ENCODE measurements around the gene PSMD1.

DNA sequence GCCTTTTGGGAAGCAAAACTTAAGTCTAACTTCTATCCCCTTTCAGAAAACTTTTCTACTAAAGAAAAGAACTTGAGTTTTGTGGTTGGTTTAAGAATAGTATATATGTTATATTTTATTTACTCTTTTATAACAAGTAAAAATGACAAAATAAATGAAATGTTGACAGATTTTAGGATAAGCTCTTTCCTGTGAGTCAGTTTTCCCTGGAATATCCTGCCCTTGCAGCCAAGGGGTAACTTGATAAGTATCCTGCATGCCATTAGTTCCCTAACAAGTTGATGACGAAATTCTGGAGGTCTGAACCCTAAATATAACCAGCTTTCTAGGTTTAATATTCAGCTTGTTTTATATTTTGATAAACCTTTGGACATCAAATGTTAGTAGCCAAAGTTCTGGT is 75.5 kb downstream of the PSMD1 start:
- TF ChIP-seq POLR2A (IDR thresholded peaks at IDR 0.05) = no peak
- TF ChIP-seq, protein P1, sequence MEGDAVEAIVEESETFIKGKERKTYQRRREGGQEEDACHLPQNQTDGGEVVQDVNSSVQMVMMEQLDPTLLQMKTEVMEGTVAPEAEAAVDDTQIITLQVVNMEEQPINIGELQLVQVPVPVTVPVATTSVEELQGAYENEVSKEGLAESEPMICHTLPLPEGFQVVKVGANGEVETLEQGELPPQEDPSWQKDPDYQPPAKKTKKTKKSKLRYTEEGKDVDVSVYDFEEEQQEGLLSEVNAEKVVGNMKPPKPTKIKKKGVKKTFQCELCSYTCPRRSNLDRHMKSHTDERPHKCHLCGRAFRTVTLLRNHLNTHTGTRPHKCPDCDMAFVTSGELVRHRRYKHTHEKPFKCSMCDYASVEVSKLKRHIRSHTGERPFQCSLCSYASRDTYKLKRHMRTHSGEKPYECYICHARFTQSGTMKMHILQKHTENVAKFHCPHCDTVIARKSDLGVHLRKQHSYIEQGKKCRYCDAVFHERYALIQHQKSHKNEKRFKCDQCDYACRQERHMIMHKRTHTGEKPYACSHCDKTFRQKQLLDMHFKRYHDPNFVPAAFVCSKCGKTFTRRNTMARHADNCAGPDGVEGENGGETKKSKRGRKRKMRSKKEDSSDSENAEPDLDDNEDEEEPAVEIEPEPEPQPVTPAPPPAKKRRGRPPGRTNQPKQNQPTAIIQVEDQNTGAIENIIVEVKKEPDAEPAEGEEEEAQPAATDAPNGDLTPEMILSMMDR (IDR thresholded peaks at IDR 0.05) = no peak
